Fibroblast of the aortic adventitia (primary cell): ENCODE results near the gene TRIL. TPM values are rescaled to one million over a fixed set of nuclear protein-coding genes. Genes with fewer than 3 reads are reported as not detected.

Source experiments
- DNase-seq: peaks from one replicate; pipeline ENCODE4 v3.0.0-alpha.2; 2010; ENCODE audit warnings: low read depth
- H3K4me3 ChIP-seq: 2 replicates; pipeline ENCODE4 v1.5.1; 2011; ENCODE audit warnings: low read depth, mild to moderate bottlenecking, control low read depth, low read length, moderate library complexity
- total RNA-seq: library from RNA; depleted of rRNA; stranded (reverse); fragments of >200 nt; gene quantifications from 2 replicates; pipeline ENCODE4 v1.2.3, GENCODE V29; 2012; ENCODE audit warnings: low replicate concordance
- TF ChIP-seq, protein P1 (sequence below): IDR thresholded peaks from 2 replicates; pipeline ENCODE4 v1.5.1; 2011; ENCODE audit warnings: mild to moderate bottlenecking, low read length, control low read depth, inconsistent platforms; ENCODE audit not compliant: insufficient read depth

Gene TRIL, protein sequence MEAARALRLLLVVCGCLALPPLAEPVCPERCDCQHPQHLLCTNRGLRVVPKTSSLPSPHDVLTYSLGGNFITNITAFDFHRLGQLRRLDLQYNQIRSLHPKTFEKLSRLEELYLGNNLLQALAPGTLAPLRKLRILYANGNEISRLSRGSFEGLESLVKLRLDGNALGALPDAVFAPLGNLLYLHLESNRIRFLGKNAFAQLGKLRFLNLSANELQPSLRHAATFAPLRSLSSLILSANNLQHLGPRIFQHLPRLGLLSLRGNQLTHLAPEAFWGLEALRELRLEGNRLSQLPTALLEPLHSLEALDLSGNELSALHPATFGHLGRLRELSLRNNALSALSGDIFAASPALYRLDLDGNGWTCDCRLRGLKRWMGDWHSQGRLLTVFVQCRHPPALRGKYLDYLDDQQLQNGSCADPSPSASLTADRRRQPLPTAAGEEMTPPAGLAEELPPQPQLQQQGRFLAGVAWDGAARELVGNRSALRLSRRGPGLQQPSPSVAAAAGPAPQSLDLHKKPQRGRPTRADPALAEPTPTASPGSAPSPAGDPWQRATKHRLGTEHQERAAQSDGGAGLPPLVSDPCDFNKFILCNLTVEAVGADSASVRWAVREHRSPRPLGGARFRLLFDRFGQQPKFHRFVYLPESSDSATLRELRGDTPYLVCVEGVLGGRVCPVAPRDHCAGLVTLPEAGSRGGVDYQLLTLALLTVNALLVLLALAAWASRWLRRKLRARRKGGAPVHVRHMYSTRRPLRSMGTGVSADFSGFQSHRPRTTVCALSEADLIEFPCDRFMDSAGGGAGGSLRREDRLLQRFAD
- total RNA-seq: 0.81 and 6.3 TPM in 2 replicates

DNA sequence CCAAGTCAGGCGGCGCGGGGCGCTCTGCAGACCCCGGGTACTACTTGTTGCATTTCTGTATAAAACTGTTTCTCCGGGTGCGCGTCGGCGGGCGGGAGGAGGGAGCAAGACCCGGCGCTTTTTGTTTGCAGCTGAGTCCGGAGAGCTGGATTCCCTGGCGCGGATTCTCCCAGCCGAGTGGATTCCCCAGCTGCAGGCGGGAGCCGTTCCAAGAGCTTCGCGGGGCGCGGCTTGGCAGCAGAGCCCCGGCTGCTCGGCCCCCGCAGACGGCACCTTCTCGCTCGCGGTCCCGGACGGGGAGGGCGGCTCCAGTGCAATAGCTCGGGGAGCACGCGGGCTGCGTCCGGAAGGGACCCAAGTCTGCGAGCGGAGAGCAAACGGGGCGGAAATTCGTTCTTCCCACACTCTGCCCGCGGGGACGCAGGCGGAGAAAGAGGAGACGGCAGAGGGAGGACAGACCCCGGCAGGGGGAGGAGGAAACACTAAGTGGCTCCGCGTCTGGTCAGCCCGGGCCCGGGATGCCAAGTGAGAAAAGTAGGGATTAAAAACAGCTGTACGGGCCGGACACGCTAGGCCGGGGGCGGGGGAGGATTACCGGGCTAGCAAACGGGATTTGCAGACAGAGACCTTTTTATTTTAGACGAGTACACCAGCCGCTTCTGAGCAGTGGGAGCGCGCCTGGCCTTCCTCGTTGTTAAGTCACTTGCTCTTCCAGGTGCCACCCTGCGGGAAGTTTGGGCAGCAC lies at the start of gene TRIL:
TSS of gene TRIL (minus strand) at position 96 of the 745 bp plus-strand sequence. CDS start 284 bp downstream, outside the sequence.
- H3K4me3 ChIP-seq: peak within 1 kb of the TSS; percentile 54
- peak; percentile 69 for DNase-seq
- TF ChIP-seq, protein P1, sequence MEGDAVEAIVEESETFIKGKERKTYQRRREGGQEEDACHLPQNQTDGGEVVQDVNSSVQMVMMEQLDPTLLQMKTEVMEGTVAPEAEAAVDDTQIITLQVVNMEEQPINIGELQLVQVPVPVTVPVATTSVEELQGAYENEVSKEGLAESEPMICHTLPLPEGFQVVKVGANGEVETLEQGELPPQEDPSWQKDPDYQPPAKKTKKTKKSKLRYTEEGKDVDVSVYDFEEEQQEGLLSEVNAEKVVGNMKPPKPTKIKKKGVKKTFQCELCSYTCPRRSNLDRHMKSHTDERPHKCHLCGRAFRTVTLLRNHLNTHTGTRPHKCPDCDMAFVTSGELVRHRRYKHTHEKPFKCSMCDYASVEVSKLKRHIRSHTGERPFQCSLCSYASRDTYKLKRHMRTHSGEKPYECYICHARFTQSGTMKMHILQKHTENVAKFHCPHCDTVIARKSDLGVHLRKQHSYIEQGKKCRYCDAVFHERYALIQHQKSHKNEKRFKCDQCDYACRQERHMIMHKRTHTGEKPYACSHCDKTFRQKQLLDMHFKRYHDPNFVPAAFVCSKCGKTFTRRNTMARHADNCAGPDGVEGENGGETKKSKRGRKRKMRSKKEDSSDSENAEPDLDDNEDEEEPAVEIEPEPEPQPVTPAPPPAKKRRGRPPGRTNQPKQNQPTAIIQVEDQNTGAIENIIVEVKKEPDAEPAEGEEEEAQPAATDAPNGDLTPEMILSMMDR: no peak

DNA sequence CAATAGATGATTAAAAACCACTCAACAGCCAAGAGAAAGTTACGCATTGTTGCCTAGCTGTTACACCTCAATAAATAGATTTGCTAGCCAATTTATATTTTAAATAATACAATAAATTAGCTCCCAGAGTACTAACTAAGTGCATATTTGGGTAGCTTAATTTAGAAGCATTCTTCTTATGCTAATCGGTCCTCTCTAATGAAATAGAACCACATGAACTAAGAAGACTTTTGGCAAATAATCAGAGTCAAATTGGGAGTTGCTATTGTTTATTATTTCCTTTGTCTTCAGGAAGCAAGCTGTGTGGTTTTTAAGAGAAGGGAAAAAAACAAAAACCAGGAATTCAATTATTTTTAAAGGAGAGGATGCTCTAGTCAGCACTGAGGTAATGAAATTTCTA lies 49.0 kb upstream of the TRIL start:
- no peak for DNase-seq
- H3K4me3 ChIP-seq: no peak overlapping the region
- TF ChIP-seq, protein P1: no peak

DNA sequence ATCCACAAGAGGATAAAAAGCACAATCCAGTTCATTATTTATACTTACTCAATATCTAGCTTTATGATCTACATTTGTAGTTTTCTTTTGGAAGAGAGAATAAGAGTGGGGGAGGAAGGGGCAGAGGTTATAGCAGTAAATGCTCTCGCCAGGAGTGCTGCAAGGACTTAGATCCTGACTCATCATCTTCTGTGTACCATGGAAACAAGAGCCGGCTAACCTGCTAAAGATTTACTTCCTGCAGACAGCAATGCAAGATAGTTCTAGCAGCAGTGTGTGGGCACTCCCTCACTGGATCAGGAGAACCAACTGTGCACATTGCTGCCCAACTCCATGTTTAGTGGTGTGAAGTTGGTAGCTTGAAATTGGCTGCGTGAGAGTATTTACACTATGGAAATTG lies 47.7 kb upstream of the TRIL start:
- TF ChIP-seq, protein P1: no peak
- H3K4me3 ChIP-seq: no peak overlapping the region
- DNase-seq: peak; percentile 19

DNA sequence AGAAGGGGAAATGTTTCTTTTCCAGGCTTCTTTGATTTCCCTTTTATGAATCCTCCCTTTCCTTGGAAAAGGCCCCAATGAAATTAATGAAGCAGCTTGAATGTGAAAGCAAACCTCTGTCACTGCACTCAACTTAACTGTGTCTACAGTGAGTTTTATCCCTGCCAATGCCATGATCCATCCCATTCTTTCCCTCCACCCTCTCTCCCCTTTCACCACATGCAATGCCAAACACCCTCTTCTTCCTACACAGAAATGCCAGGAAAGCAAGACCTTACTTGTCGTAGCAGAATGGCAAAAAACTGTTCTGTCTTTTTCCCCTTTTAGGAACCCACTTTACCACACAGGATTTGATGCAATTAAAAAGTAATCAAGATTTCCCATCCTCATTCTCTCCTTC lies 47.3 kb upstream of the TRIL start:
- H3K4me3 ChIP-seq: no peak overlapping the region
- DNase-seq: no peak
- TF ChIP-seq, protein P1: no peak

DNA sequence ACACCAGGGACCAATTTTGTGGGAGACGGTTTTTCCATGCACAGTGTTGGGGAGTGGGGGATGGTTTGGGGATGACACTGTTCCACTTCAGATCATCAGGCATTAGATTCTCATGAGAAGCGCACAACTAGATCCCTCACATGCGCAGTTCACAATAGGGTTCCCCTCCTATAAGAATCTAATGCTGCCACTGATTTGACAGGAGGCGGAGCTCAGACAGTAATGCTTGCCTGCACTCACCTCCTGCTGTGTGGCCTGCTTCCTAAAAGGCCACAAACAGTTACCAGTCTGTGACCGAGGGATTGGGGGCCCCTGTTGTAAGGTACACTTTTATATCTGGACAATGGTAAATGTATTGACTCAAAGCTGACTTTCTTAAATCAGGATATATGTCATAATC lies 45.6 kb upstream of the TRIL start:
- H3K4me3 ChIP-seq: no peak overlapping the region
- TF ChIP-seq, protein P1: no peak
- DNase-seq: no peak

DNA sequence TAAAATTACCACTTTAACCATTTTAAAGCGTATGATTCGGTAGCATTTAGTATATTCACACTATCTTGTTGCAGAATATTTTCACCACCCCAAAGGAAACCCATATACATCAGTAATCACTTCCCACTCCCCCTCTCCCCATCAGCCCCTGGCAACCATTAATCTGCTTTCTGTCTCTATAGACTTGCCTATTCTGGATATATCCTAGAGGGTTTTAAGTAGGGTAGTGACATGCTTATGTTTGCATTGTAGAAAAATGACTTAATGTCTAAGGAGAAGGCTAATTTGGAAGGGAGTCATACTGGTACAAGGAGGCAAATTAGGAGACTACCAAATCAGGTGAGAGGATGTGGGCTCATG lies 42.6 kb upstream of the TRIL start:
- DNase-seq: no peak
- no peak overlapping the region for H3K4me3 ChIP-seq
- TF ChIP-seq, protein P1: no peak
